Measurements from ENCODE around the gene IVD. TPM values are rescaled to one million over a fixed set of nuclear protein-coding genes. Genes with fewer than 3 reads are reported as not detected.

The IVD gene
- total and polyA plus RNA-seq, 7 experiments from 2014 or later = 27.1 to 81.8 (median 50.4) TPM

- POLR2A ChIA-PET = interaction anchor here (0.7 to 1.0 kb wide), 2 partner anchors 10 to 18 kb away, joined by 3 to 4 read pairs; no protein-coding TSS in a partner anchor
- intact Hi-C loops (cut with micrococcal nuclease) = loop anchor here in 1 of 2 donors (10.0 kb wide), 1 partner anchor 344 kb away; the partner anchor contains the start of genes DNAJC17 and ZFYVE19
- no peaks in the 10 kb centered on the region for H3K9me3 Mint-ChIP-seq
- H3K9me3 ChIP-seq (ENCODE audit: control insufficient read depth in 2 of 3, low read length in 3 of 3) = no peaks in the 10 kb centered on the region
- no peak for ATAC-seq
- DNase-seq = no peak
- peak overlapping the region in 3 of 9 donors; percentile 39 to 64 (median 51) for H3K27ac Mint-ChIP-seq
- H3K4me1 ChIP-seq (ENCODE audit: control insufficient read depth in 2 of 2, insufficient read depth in 2 of 2, low read length in 2 of 2) = peaks cover 4 to 29% of the 10 kb centered on the region in 2 donors
- peaks cover 0 to 67% (median 12%) of the 10 kb centered on the region in 3 experiments for H3K36me3 ChIP-seq (ENCODE audit: control insufficient read depth in 2 of 3, insufficient read depth in 3 of 3, low read length in 3 of 3)
- H3K27me3 ChIP-seq (ENCODE audit: control insufficient read depth in 2 of 2, insufficient read depth in 2 of 2, low read length in 2 of 2) = no peaks in the 10 kb centered on the region
- no peak overlapping the region for H3K27ac ChIP-seq (ENCODE audit: low read depth, low read length)
- peaks cover 17 to 36% (median 27%) of the 10 kb centered on the region in 7 donors for H3K4me1 Mint-ChIP-seq
- no peaks in the 10 kb centered on the region for H3K27me3 Mint-ChIP-seq
- H3K36me3 Mint-ChIP-seq = peaks cover 0 to 13% (median 0%) of the 10 kb centered on the region in 5 donors
- CTCF ChIA-PET = no interaction called here
- no peak overlapping the region for H3K4me3 ChIP-seq (ENCODE audit: low read length)
- no peak overlapping the region for H3K4me3 Mint-ChIP-seq
Measured at GRCh38 chr15:40460404-40460803, 54.8 kb downstream of the IVD start.

GRCh38 chr15:40461958-40462357 is 56.4 kb downstream of the IVD start:
- Histone ChIP-seq H3K4me1 (ENCODE audit: control insufficient read depth in 2 of 2, insufficient read depth in 2 of 2, low read length in 2 of 2) (peaks cover 0 to 19% of the 10 kb centered on the region in 2 donors), H3K9me3 (ENCODE audit: control insufficient read depth in 2 of 3, low read length in 3 of 3) (no peaks in the 10 kb centered on the region), H3K36me3 (ENCODE audit: control insufficient read depth in 2 of 3, insufficient read depth in 3 of 3, low read length in 3 of 3) (peaks cover 0 to 82% (median 19%) of the 10 kb centered on the region in 3 experiments), H3K27ac (ENCODE audit: low read depth, low read length) (no peak overlapping the region), H3K4me3 (ENCODE audit: low read length) (no peak overlapping the region), H3K27me3 (ENCODE audit: control insufficient read depth in 2 of 2, insufficient read depth in 2 of 2, low read length in 2 of 2) (no peaks in the 10 kb centered on the region)
- no peaks in the 10 kb centered on the region for H3K9me3 Mint-ChIP-seq
- no peaks in the 10 kb centered on the region for H3K27me3 Mint-ChIP-seq
- H3K36me3 Mint-ChIP-seq = peaks cover 0 to 22% (median 0%) of the 10 kb centered on the region in 5 donors
- POLR2A ChIA-PET = interaction anchor here (3.3 kb wide), 1 partner anchor 9 kb away, joined by 17 read pairs; no protein-coding TSS in a partner anchor
- intact Hi-C loops (cut with micrococcal nuclease) = loop anchor here in 1 of 2 donors (10.0 kb wide), 1 partner anchor 343 kb away; the partner anchor contains the start of genes DNAJC17 and ZFYVE19
- no peak for ATAC-seq
- peak overlapping the region in 1 of 9 donors; percentile 14 for H3K27ac Mint-ChIP-seq
- H3K4me1 Mint-ChIP-seq = peaks cover 13 to 32% (median 23%) of the 10 kb centered on the region in 7 donors
- DNase-seq = no peak
- no peak overlapping the region for H3K4me3 Mint-ChIP-seq
- CTCF ChIA-PET = no interaction called here

- H3K36me3 Mint-ChIP-seq = peaks cover 0 to 22% (median 0%) of the 10 kb centered on the region in 5 donors
- H3K4me3 Mint-ChIP-seq = no peak overlapping the region
- H3K27ac Mint-ChIP-seq = no peak overlapping the region
- Histone ChIP-seq H3K9me3 (ENCODE audit: control insufficient read depth in 2 of 3, low read length in 3 of 3) (no peaks in the 10 kb centered on the region), H3K36me3 (ENCODE audit: control insufficient read depth in 2 of 3, insufficient read depth in 3 of 3, low read length in 3 of 3) (peaks cover 0 to 79% (median 19%) of the 10 kb centered on the region in 3 experiments), H3K27me3 (ENCODE audit: control insufficient read depth in 2 of 2, insufficient read depth in 2 of 2, low read length in 2 of 2) (no peaks in the 10 kb centered on the region), H3K4me1 (ENCODE audit: control insufficient read depth in 2 of 2, insufficient read depth in 2 of 2, low read length in 2 of 2) (peaks cover 0 to 17% of the 10 kb centered on the region in 2 donors), H3K27ac (ENCODE audit: low read depth, low read length) (no peak overlapping the region), H3K4me3 (ENCODE audit: low read length) (no peak overlapping the region)
- ChIA-PET POLR2A (interaction anchor here (1.1 to 3.3 kb wide), 2 partner anchors 10 to 13 kb away, joined by 4 to 17 read pairs; no protein-coding TSS in a partner anchor), CTCF (interaction anchor here (0.8 to 1.2 kb wide), 3 partner anchors 9 to 189 kb away, joined by 3 to 4 read pairs (median 4); no protein-coding TSS in a partner anchor)
- no peak for DNase-seq
- no peaks in the 10 kb centered on the region for H3K27me3 Mint-ChIP-seq
- peaks cover 9 to 29% (median 17%) of the 10 kb centered on the region in 7 donors for H3K4me1 Mint-ChIP-seq
- intact Hi-C loops (cut with micrococcal nuclease) = loop anchor here in 1 of 2 donors (10.0 kb wide), 1 partner anchor 342 kb away; the partner anchor contains the start of genes DNAJC17 and ZFYVE19
- H3K9me3 Mint-ChIP-seq = no peaks in the 10 kb centered on the region
- no peak for ATAC-seq
Measured at GRCh38 chr15:40463279-40463678, 57.7 kb downstream of the IVD start.

GRCh38 chr15:40463886-40464545 is 58.4 kb downstream of the IVD start:
- ATAC-seq (no peak), DNase-seq (no peak)
- CTCF ChIA-PET = interaction anchor here (0.8 kb wide), 1 partner anchor 190 kb away, joined by 4 read pairs; no protein-coding TSS in a partner anchor
- H3K9me3 Mint-ChIP-seq = no peaks in the 10 kb centered on the region
- H3K36me3 Mint-ChIP-seq = peaks cover 0 to 22% (median 0%) of the 10 kb centered on the region in 5 donors
- H3K27me3 Mint-ChIP-seq = no peaks in the 10 kb centered on the region
- no peaks in the 10 kb centered on the region for H3K9me3 ChIP-seq (ENCODE audit: control insufficient read depth in 2 of 3, low read length in 3 of 3)
- peaks cover 0 to 72% (median 19%) of the 10 kb centered on the region in 3 experiments for H3K36me3 ChIP-seq (ENCODE audit: control insufficient read depth in 2 of 3, insufficient read depth in 3 of 3, low read length in 3 of 3)
- POLR2A ChIA-PET = interaction anchor here (1.3 to 3.3 kb wide), 2 partner anchors 8 to 11 kb away, joined by 3 to 17 read pairs; no protein-coding TSS in a partner anchor
- H3K27ac ChIP-seq (ENCODE audit: low read depth, low read length) = no peak overlapping the region
- H3K4me1 ChIP-seq (ENCODE audit: control insufficient read depth in 2 of 2, insufficient read depth in 2 of 2, low read length in 2 of 2) = peaks cover 0 to 17% of the 10 kb centered on the region in 2 donors
- H3K27ac Mint-ChIP-seq = peak overlapping the region in 4 of 9 donors; percentile 21 to 66 (median 36)
- intact Hi-C loops (cut with micrococcal nuclease) = loop anchor here in 1 of 2 donors (10.0 kb wide), 1 partner anchor 341 kb away; the partner anchor contains the start of genes DNAJC17 and ZFYVE19
- no peaks in the 10 kb centered on the region for H3K27me3 ChIP-seq (ENCODE audit: control insufficient read depth in 2 of 2, insufficient read depth in 2 of 2, low read length in 2 of 2)
- peaks cover 9 to 29% (median 17%) of the 10 kb centered on the region in 7 donors for H3K4me1 Mint-ChIP-seq
- no peak overlapping the region for H3K4me3 ChIP-seq (ENCODE audit: low read length)
- H3K4me3 Mint-ChIP-seq = no peak overlapping the region

- no peak overlapping the region for H3K4me3 Mint-ChIP-seq
- no peak for ATAC-seq
- CTCF ChIA-PET = no interaction called here
Measured at GRCh38 chr15:40464595-40465185, 59.1 kb downstream of the IVD start.

GRCh38 chr15:40465939-40466338 is 60.3 kb downstream of the IVD start:
- Mint-ChIP-seq H3K4me3 (no peak overlapping the region), H3K27ac (peak overlapping the region in 4 of 9 donors; percentile 13 to 80 (median 46)), H3K27me3 (no peaks in the 10 kb centered on the region), H3K9me3 (no peaks in the 10 kb centered on the region), H3K36me3 (peaks cover 0 to 22% (median 0%) of the 10 kb centered on the region in 5 donors), H3K4me1 (peaks cover 9 to 36% (median 23%) of the 10 kb centered on the region in 7 donors)
- intact Hi-C loops (cut with micrococcal nuclease) = loop anchor here in 1 of 2 donors (10.0 kb wide), 1 partner anchor 339 kb away; the partner anchor contains the start of genes DNAJC17 and ZFYVE19
- H3K4me1 ChIP-seq (ENCODE audit: control insufficient read depth in 2 of 2, insufficient read depth in 2 of 2, low read length in 2 of 2) = peaks cover 0 to 6% of the 10 kb centered on the region in 2 donors
- no peaks in the 10 kb centered on the region for H3K27me3 ChIP-seq (ENCODE audit: control insufficient read depth in 2 of 2, insufficient read depth in 2 of 2, low read length in 2 of 2)
- no peak overlapping the region for H3K4me3 ChIP-seq (ENCODE audit: low read length)
- H3K27ac ChIP-seq (ENCODE audit: low read depth, low read length) = no peak overlapping the region
- H3K9me3 ChIP-seq (ENCODE audit: control insufficient read depth in 2 of 3, low read length in 3 of 3) = no peaks in the 10 kb centered on the region
- ChIA-PET CTCF (interaction anchor here (0.6 kb wide), 1 partner anchor 20 kb away, joined by 3 read pairs; no protein-coding TSS in a partner anchor), POLR2A (interaction anchor here (0.5 to 1.4 kb wide), 2 partner anchors 12 to 864 kb away, joined by 3 to 4 read pairs; no protein-coding TSS in a partner anchor)
- no peak for DNase-seq
- no peak for ATAC-seq
- H3K36me3 ChIP-seq (ENCODE audit: control insufficient read depth in 2 of 3, insufficient read depth in 3 of 3, low read length in 3 of 3) = peaks cover 0 to 53% (median 19%) of the 10 kb centered on the region in 3 experiments

More at GRCh38 chr15:40464595-40465185, 59.1 kb downstream of the IVD start:
- H3K4me1 ChIP-seq (ENCODE audit: control insufficient read depth in 2 of 2, insufficient read depth in 2 of 2, low read length in 2 of 2) = peaks cover 0 to 15% of the 10 kb centered on the region in 2 donors
- Mint-ChIP-seq H3K4me1 (peaks cover 9 to 30% (median 18%) of the 10 kb centered on the region in 7 donors), H3K27me3 (no peaks in the 10 kb centered on the region), H3K9me3 (no peaks in the 10 kb centered on the region), H3K36me3 (peaks cover 0 to 22% (median 0%) of the 10 kb centered on the region in 5 donors), H3K27ac (peak overlapping the region in 6 of 9 donors; percentile 10 to 80 (median 50))
- H3K36me3 ChIP-seq (ENCODE audit: control insufficient read depth in 2 of 3, insufficient read depth in 3 of 3, low read length in 3 of 3) = peaks cover 0 to 65% (median 19%) of the 10 kb centered on the region in 3 experiments
- H3K4me3 ChIP-seq (ENCODE audit: low read length) = no peak overlapping the region
- intact Hi-C loops (cut with micrococcal nuclease) = loop anchor here in 1 of 2 donors (10.0 kb wide), 1 partner anchor 340 kb away; the partner anchor contains the start of genes DNAJC17 and ZFYVE19
- H3K9me3 ChIP-seq (ENCODE audit: control insufficient read depth in 2 of 3, low read length in 3 of 3) = no peaks in the 10 kb centered on the region
- no peaks in the 10 kb centered on the region for H3K27me3 ChIP-seq (ENCODE audit: control insufficient read depth in 2 of 2, insufficient read depth in 2 of 2, low read length in 2 of 2)
- DNase-seq = no peak
- POLR2A ChIA-PET = interaction anchor here (0.6 to 3.3 kb wide), 3 partner anchors 8 to 1210 kb away, joined by 3 to 17 read pairs (median 3); no protein-coding TSS in a partner anchor
- H3K27ac ChIP-seq (ENCODE audit: low read depth, low read length) = no peak overlapping the region
